GM11168 (cell line): Measurements from ENCODE around the gene METTL13.

Experiments used
- in situ Hi-C: fragments of 300-500 bp; cut with MboI; formaldehyde crosslinking; loops from one replicate; pipeline ENCODE4 v1.12.0; 2022; ENCODE audit warnings: low sequenced_read_pairs; ENCODE audit not compliant: unreplicated experiment

Gene METTL13

DNA sequence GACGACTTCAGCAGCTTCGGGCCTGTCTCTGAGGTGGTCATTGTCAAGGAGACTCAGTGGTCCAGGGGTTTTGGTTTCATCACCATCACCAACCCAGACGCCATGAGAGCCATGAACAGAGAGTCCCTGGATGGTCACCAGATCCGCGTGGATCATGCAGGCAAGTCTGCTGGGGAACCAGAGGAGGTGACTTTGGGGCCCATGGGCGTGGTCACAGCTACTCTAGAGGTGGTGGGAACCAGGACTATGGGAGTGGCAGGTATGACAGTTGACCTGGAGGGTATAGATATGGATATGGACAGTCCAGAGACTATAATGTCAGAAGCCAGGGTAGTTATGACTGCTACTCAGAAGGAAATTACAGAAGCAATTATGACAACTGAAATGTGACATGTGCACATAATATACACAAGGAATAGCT lies 19.3 kb upstream of the METTL13 start:
- in situ Hi-C loops, result no loop called here

- in situ Hi-C loops, result no loop called here
Measured at GRCh38 chr1:171763764-171764163, 17.7 kb upstream of the METTL13 start.

GRCh38 chr1:171769171-171769570 lies 12.3 kb upstream of the METTL13 start:
- in situ Hi-C loops, result no loop called here

- in situ Hi-C loops, result no loop called here
Measured at GRCh38 chr1:171769754-171770153, 11.7 kb upstream of the METTL13 start.

DNA sequence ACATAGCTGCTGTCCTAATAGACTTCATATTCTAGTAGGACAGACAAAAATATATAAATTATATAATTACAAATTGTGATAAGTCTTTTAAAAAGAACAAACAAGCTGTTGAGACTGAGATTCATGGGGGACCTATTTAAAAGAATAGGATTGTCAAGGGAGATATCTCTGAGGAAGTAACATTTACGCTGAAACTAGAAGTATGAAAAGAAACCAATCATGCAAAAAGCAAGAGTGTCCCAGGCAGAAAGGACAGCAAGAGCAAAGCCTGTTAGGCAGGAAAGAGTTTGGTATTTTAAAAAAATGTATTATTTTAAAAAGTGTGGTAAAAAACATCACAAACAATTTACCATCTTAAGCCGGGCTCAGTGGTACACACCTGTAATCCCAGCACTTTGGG lies 9.1 kb upstream of the METTL13 start:
- in situ Hi-C loops, result no loop called here

GRCh38 chr1:171780583-171781175 lies 781 bp upstream of the METTL13 start:
- in situ Hi-C loops, result no loop called here

DNA sequence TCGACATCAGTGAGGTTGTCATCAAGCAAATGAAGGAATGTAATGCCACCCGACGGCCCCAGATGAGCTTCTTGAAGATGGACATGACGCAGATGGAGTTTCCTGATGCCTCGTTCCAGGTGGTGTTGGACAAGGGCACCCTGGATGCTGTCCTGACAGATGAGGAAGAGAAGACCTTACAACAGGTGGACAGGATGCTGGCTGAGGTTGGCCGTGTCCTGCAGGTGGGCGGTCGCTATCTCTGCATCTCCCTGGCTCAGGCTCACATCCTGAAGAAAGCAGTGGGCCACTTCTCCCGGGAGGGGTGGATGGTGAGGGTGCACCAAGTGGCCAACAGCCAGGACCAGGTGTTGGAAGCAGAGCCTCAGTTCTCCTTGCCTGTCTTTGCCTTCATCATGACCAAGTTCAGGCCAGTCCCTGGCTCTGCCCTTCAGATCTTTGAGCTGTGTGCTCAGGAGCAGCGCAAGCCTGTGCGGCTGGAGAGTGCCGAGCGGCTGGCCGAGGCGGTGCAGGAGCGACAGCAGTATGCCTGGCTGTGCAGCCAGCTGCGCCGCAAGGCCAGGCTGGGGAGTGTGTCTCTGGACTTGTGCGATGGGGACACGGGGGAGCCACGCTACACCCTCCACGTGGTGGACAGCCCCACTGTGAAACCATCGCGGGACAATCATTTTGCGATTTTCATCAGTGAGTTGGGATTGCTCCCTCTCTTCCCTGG lies 2.5 kb downstream of the METTL13 start:
- in situ Hi-C loops, result no loop called here

GRCh38 chr1:171784784-171785183 lies 3.3 kb downstream of the METTL13 start:
- in situ Hi-C loops, result no loop called here

DNA sequence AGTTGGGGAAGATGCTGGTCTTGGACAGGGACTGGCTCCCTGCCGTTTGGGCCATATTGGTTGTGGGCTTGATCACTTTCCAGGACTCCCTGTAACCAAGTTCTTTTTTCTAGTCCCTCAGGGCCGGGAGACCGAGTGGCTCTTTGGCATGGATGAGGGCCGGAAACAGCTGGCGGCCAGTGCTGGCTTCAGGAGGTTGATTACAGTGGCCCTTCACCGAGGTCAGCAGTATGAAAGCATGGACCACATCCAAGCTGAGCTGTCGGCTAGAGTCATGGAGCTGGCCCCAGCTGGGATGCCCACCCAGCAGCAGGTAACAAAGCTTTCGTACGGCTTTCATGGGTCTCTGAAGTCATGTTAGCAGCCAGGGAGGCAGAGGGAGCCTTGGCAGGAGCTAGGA lies 4.3 kb downstream of the METTL13 start:
- in situ Hi-C loops, result no loop called here

DNA sequence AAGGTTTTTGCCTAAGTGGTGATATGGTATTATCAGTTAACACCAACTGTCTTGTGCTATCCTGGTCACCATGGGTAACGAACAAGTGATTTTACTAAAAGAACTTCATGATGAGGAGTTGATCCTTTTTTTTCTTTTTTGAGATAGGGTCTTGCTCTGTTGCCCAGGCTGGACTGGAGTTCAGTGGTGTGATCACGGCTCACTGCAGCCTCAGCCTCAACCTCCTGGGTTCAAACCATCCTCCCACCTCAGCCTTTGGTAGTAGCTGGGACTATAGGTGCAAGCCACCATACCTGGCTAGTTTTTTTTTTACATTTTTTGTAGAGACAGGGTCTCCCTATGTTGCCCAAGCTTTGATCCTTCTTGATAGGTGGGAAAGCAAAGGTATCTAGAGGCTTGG lies 5.1 kb downstream of the METTL13 start:
- in situ Hi-C loops, result no loop called here

GRCh38 chr1:171787686-171788480 lies 6.4 kb downstream of the METTL13 start:
- in situ Hi-C loops, result no loop called here

DNA sequence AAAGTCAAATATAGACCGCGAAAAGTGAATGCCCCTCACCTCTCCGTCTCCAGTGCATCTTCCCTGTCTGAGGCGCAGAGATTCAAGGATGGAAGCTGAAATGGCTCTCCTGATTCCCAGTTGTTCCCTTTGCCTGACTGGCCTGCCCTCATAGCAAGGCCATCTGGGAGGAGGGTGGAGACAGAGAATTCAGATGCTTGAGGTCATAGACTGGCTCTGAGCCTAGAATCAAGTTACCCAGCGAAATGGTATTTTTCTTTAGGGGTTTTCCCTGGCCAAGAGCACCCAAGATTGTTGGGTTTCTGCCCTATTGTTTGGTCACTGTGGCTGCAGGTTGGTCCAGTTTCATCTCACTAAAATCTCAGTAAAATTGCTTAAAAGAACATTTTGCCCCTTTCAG lies 7.2 kb downstream of the METTL13 start:
- in situ Hi-C loops, result no loop called here

- in situ Hi-C loops, result no loop called here
Measured at GRCh38 chr1:171790318-171790717, 8.9 kb downstream of the METTL13 start.

DNA sequence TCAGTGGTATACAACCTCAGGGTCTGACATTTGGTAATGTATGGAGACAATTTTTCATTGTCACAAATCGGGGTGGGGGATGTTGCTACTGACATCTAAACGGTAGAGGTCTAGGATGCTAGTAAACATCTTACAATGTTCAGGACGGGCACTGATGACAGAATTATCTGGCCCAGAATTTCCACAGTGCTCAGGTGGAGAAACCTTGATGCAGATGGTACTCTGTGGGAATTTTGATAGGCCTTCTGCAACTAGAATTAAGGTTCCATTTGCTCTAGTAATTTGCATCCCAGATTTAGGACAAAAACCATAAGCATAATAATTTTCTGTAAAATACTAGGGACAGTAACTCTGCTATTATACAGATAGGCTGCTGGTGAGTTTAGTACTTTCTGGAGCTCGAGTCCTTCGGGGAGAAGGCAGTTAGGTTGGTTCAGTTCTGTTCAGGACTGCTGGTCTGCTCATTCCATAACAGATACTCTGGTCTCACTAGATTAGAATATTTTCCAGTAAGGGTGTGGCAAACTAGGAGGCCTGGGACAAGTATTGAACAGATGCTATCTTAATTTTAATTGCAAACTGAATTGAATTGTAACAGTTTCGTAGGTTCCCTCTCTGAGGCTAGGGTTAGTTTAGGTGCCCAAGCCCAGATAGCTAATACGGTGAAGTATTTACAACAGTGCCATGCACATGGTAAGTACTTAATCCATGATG lies 11.4 kb downstream of the METTL13 start:
- in situ Hi-C loops, result no loop called here

GRCh38 chr1:171793636-171794035 lies 12.2 kb downstream of the METTL13 start:
- in situ Hi-C loops, result no loop called here

DNA sequence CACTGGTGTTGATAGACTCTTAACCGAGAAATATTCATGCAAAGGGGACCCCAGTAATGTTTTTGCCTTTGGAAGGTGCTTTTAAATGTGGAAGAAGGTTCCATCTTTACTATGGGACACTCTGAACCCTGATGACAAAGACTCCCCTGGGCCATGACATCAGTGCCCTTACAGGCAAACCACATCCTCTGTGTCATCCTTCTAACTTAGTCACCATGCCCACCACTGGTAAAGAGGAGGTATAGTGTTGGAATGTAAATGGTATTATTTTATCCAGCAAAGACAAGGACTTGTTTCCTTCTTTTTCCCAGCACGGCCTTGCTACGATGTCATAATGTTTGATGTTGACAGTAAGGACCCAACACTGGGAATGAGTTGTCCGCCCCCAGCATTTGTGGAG lies 12.6 kb downstream of the METTL13 start:
- in situ Hi-C loops, result no loop called here

- in situ Hi-C loops, result no loop called here
Measured at GRCh38 chr1:171796592-171796991, 15.1 kb downstream of the METTL13 start.

DNA sequence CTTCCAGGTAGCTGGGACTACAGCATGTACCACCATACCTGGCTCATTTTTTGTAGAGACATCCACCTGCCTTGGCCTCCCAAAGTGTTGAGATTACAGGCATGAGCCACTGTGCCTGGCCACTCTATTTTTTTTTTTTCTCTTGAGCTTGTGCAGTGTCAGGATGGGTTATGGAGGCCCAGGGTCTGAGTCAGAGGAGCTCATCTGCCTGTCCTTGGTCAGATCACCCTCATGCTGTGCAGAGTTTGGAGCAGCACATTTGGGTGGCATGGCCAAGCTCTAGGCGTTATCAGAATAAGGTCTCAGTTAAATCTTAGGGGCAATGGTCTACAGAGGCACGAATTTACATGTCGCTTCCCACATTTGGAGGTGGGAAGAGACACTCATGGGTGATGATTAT lies 16.9 kb downstream of the METTL13 start:
- in situ Hi-C loops, result no loop called here

GRCh38 chr1:171798765-171799164 lies 17.3 kb downstream of the METTL13 start:
- in situ Hi-C loops, result no loop called here

- in situ Hi-C loops, result no loop called here
Measured at GRCh38 chr1:171799166-171799565, 17.7 kb downstream of the METTL13 start.

DNA sequence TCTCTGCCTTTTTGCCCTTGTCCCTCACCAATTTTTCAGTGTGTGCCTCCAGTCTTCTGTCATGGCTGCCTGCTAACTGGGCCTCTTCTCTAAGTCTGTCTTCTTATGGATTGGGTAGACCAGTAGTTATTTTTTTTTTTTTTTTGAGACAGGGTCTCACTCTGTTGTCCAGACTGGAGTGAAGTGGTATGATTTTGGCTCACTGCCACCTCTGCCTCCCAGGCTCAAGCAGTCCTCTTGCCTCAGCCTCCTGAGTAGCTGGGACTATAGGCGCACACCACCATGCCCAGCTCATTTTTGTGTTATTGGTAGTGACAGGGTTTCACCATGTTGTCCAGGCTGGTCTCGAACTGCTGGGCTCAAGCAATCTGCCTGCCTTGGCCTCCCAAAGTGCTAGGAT lies 18.2 kb downstream of the METTL13 start:
- in situ Hi-C loops, result loop anchor here (10.0 kb wide), 1 partner anchor 185 kb away; no protein-coding TSS in a partner anchor
